GM13977 (cell line): ENCODE results near the gene DEDD2.

Source experiments
- DNase-seq: peaks from one replicate; pipeline ENCODE4 v3.0.0; 2012; ENCODE audit warnings: low spot score
- CTCF ChIP-seq: IDR thresholded peaks from 2 replicates; pipeline ENCODE4 v1.5.1; 2012; ENCODE audit warnings: mild to moderate bottlenecking, control low read depth; ENCODE audit not compliant: insufficient read depth; ENCODE audit errors: extremely low read depth, missing control alignments
- in situ Hi-C: fragments of 300-500 bp; cut with MboI; formaldehyde crosslinking; loops from one replicate; pipeline ENCODE4 v1.12.0; 2022; ENCODE audit warnings: low sequenced_read_pairs, low pct_unique_long_range_greater_than_20kb, mixed read lengths, inconsistent platforms; ENCODE audit not compliant: unreplicated experiment

DEDD2 gene

GRCh38 chr19:42246143-42246921 lies 28.9 kb upstream of the DEDD2 start:
- no peak for TF ChIP-seq CTCF
- no peak for DNase-seq
- in situ Hi-C loops: no loop called here

GRCh38 chr19:42245231-42245630 lies 27.8 kb upstream of the DEDD2 start:
- in situ Hi-C loops: no loop called here
- no peak for TF ChIP-seq CTCF
- DNase-seq: no peak

- peak; percentile 92 for DNase-seq
- in situ Hi-C loops: no loop called here
- peak; percentile 60 for TF ChIP-seq CTCF
Measured at GRCh38 chr19:42244347-42245220, 27.1 kb upstream of the DEDD2 start.

- DNase-seq: peak; percentile 93
- no peak for TF ChIP-seq CTCF
- in situ Hi-C loops: no loop called here
Measured at GRCh38 chr19:42242512-42243409, 25.3 kb upstream of the DEDD2 start, which contains the start of gene GSK3A. Gene GSK3A (minus strand): TSS chr19:42242602. CDS start chr19:42242465, 137 bp downstream.

- in situ Hi-C loops: no loop called here
- no peak for DNase-seq
- TF ChIP-seq CTCF: no peak
Measured at GRCh38 chr19:42242069-42242511, 24.6 kb upstream of the DEDD2 start.

- TF ChIP-seq CTCF: no peak
- in situ Hi-C loops: no loop called here
- DNase-seq: no peak
Measured at GRCh38 chr19:42241279-42241678, 23.8 kb upstream of the DEDD2 start.
